C4-2B (cell line): ENCODE data around the gene CR2.
"Not testable (repeated sequence)": the region's sequence is repeated elsewhere in the genome, so short reads cannot be mapped to it uniquely, and the experiment has no call there.

Source experiments
- H3K27ac ChIP-seq: fragments of 450-650 bp; 2 replicates; pipeline ENCODE4 v1.5.1; 2017
- ZFX ChIP-seq: fragments of 450-650 bp; IDR thresholded peaks from 2 replicates; pipeline ENCODE4 v1.6.1; 2017
- TF ChIP-seq, protein P1 (sequence below): fragments of 450-650 bp; conservative IDR thresholded peaks from 2 replicates; pipeline ENCODE4 v1.5.1; 2017; ENCODE audit warnings: mild to moderate bottlenecking

Gene CR2

DNA sequence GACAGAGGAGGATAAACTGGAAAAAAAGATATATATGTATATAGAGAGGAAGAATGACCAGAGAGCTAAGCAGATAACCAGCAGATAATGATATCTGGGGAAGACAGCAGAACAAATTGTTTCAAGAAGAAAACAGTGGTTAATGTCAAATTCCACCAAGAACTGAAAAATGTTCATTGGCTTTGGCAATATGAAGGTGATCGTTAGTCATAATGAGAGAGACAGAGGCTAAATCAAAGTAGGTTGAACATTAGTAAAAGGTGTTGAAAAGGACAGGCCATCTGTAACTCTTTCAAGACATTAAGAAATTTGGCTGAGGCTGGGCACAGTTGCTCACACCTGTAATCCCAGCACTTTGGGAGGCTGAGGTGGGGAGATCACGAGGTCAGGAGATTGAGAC is 25.3 kb upstream of the CR2 start:
- H3K27ac ChIP-seq = no peak overlapping the region
- TF ChIP-seq, protein P1, sequence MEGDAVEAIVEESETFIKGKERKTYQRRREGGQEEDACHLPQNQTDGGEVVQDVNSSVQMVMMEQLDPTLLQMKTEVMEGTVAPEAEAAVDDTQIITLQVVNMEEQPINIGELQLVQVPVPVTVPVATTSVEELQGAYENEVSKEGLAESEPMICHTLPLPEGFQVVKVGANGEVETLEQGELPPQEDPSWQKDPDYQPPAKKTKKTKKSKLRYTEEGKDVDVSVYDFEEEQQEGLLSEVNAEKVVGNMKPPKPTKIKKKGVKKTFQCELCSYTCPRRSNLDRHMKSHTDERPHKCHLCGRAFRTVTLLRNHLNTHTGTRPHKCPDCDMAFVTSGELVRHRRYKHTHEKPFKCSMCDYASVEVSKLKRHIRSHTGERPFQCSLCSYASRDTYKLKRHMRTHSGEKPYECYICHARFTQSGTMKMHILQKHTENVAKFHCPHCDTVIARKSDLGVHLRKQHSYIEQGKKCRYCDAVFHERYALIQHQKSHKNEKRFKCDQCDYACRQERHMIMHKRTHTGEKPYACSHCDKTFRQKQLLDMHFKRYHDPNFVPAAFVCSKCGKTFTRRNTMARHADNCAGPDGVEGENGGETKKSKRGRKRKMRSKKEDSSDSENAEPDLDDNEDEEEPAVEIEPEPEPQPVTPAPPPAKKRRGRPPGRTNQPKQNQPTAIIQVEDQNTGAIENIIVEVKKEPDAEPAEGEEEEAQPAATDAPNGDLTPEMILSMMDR = no peak
- TF ChIP-seq ZFX = no peak

DNA sequence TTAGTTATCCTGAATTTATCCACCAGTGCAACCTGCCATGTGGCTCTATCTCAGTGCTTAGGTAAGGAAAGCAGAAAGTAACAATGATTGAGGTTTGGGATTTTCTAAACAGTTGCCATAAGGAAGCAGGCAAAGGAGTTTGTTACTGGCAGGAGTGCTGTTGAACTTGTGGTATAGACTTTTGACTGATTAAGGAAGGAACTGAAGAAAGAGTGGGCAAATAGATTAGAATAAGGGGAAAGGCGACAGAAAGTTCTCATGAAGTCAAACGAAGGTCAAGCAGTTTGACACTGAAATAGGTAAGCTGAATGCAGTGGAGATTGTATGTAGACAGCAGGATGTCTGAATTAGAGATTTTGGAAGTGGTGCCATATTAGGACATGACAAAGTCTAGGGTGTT is 24.2 kb upstream of the CR2 start:
- H3K27ac ChIP-seq = no peak overlapping the region

DNA sequence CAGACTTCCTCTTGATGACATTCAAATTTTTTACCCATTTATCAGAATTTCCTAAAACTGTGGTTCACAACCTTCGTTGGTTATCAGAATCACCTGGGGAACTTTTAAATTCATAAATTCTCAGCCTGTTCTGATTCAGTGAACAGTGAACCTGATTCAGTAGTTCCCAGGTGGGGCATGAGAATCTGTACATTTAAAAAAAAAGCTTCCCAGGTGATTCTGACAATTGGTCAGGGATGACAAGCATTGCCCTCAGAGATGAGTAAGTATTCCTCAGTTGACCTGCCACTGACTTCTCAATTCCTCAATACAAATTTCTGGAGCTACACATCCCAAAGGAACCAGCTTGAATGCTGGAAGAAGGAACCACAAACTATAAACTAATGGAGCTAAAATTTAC is 23.5 kb upstream of the CR2 start:
- H3K27ac ChIP-seq = no peak overlapping the region
- TF ChIP-seq, protein P1 = no peak

More for the DNA sequence above, 24.2 kb upstream of the CR2 start:
- TF ChIP-seq, protein P1 = no peak
- TF ChIP-seq ZFX = no peak

DNA sequence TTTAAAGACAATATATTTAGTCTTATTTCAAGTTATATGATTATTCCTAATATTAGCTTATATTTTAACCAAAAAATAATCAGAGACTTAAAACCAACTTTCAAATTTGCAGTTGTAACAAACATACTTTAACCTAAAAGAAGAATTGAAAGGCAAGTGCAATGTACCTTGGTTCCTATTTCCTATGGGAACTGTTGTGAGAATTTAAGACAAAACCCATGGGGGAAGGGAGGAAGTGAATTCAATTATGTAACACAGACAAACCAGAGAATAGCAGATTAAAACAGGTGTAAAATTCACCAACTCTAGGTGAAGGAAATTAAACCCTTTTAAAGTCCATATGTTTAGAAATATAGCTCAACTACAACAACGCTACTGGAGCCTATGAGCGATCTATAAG is 22.6 kb upstream of the CR2 start:
- H3K27ac ChIP-seq = no peak overlapping the region
- no peak for TF ChIP-seq ZFX

DNA sequence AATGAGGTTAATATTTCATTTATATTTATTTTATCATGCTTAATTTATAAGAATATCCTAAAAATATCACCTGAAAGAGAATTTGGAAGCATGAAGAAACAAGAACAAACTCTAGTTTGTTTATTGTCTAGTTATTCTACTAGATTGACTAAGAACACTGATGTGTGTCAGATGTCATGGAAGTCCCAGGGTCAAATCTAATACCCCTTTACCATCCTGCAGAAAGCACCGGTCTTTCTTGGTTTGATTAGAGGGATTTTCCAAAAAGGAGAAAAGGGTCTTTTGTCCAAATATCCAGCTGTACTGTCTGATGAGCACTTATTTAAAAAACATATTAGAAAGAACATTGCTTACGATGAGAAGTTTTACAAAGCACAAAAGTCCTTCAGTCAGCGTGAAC is 20.7 kb upstream of the CR2 start:
- TF ChIP-seq, protein P1 = no peak
- TF ChIP-seq ZFX = no peak
- H3K27ac ChIP-seq = no peak overlapping the region

DNA sequence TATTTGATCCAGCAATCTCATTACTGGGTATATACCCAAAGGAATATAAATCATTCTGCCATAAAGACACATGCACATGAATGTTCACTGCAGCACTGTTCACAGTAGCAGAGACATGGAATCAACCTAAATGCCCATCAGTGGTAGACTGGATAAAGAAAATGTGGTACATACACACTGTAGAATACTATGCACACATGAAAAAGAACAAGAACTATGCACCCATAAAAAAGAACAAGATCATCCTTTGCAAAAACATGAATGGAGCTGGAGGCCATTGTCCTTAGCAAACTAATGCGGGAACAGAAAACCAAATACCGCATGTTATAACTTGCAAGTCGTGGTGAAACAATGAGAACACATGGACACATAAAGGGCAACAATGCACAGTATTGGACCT is 17.4 kb upstream of the CR2 start:
- H3K27ac ChIP-seq = not testable (repeated sequence)

DNA sequence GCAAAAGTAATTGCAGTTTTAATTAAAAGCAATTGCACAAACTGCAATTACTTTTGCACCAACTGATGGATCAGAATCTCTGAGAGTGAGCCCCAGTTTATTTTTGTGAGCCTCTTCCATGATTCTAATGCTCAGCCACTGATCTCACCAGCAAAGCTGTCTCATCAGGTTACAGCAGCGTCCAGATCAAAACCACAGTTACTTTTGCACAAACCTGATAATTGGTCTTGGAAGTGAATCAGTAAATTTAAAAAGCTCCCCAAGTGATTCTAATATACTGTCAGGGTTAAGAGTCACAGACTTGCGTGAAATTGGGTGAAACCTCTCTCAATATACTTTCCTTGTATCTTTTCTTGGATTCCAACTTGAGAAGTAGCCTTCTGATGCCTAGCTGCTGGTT is 13.5 kb upstream of the CR2 start:
- H3K27ac ChIP-seq = no peak overlapping the region
- TF ChIP-seq, protein P1 = no peak
- TF ChIP-seq ZFX = no peak

DNA sequence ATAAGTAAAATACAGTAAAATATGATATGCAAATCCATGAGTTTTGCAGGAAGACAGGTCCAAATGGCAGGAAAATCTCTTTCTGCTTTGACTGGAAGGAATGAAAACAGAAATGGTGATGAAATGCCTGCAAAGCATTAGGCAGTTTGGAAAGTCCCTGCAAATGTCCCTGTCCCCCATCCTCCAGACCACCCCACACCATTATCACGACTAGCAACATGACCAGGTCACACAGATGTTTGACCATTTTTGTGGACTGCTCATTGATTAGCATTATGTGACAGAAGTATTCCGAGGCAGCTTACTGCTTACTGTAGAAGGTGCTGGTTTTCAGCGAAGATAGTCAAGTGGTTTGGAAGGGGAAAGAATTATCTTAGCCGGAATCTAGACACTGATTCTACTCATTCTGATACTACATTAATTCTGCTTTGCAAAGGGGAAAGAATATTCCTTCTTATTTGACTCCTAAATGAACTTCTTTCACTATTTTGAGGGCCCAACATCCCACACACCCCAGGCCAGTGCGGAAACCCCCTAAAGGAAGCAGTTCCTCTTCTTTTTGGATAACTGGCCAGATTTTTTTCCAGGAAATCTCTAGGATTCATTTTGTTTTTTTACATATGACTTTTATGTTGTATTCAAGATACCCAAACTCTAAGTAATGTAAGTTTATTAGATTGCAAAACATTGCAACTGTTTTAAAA is 9.5 kb upstream of the CR2 start:
- H3K27ac ChIP-seq = no peak overlapping the region
- TF ChIP-seq, protein P1 = no peak
- no peak for TF ChIP-seq ZFX

DNA sequence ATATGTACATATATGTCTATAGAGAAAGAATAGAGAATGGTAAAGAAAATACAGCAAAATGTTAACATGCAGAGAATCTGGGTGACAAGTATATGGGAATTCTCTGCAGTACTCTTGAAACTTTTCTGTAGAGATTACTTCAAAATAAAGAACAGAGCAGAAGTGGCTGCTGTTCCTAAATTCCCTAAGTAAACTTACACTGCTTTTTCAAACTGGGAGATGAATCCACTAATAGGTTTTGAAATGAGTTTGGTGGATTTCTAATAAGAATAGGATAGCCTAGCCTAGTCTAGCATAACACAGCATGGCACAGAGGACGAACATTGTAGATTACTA is 450 bp upstream of the CR2 start:
- TF ChIP-seq, protein P1 = no peak
- TF ChIP-seq ZFX = no peak
- no peak overlapping the region for H3K27ac ChIP-seq
